ENCODE results near the gene FCRL6. TPM values are rescaled to one million over a fixed set of nuclear protein-coding genes. Genes with fewer than 3 reads are reported as not detected.

Gene FCRL6, protein sequence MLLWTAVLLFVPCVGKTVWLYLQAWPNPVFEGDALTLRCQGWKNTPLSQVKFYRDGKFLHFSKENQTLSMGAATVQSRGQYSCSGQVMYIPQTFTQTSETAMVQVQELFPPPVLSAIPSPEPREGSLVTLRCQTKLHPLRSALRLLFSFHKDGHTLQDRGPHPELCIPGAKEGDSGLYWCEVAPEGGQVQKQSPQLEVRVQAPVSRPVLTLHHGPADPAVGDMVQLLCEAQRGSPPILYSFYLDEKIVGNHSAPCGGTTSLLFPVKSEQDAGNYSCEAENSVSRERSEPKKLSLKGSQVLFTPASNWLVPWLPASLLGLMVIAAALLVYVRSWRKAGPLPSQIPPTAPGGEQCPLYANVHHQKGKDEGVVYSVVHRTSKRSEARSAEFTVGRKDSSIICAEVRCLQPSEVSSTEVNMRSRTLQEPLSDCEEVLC
- 1 to 10 TPM in 1 of 3 donors, under 1 TPM in 2; 0.08 to 1.1 (median 0.19) TPM for polyA plus RNA-seq

DNA sequence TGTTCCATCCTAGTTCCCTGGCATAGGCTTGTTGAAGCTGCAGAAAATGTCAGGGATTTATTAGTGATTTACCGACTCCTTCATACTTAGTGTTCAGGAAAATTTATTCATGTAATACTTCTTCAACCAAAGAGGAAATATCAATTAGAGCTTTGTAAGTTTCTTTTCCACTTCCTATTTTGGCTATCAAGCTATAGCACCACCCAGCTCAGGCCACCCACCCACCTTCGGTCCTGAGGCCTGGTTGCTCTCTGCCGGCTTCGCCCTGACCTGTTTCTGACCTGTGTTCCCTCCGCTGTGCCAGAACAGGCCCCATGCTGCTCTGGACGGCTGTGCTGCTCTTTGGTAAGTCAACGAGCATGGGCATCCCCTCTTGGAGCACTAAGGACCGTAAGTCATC lies at the start of gene FCRL6:
Gene FCRL6, plus strand, starts transcription at position 250 of the 400 bp plus-strand sequence. Its CDS starts 65 bp downstream, at position 315.
- H3K27ac ChIP-seq (ENCODE audit: low read depth, low read length), result no peak within 1 kb of the TSS
- 78 to 86% (median 86%) methylated on average over 8 of the region's 8 CpGs for WGBS, 3 donors

DNA sequence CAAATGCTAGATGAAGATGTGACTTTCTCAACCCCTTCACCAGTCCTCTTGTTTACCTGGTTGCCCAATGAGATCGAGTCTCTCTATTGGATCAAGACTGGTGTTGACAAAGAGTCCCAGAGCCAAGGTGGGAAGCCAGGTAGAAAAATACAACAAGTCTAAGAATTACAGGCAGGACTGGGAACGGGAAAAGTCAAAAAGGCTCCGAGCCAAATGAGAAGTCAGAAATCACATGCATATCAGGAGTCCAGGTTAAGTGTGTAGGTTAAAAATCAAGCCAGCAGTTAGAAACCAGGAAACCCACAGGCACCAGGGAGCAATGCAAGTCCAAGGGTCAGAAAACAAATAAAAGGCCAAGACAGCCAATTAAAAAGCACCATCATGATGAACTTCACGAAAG lies 48.8 kb upstream of the FCRL6 start:
- H3K27ac ChIP-seq (ENCODE audit: low read depth, low read length), result no peak overlapping the region
- WGBS, 3 donors, result 37 to 75% (median 70%) methylated on average over 4 of the region's 4 CpGs

DNA sequence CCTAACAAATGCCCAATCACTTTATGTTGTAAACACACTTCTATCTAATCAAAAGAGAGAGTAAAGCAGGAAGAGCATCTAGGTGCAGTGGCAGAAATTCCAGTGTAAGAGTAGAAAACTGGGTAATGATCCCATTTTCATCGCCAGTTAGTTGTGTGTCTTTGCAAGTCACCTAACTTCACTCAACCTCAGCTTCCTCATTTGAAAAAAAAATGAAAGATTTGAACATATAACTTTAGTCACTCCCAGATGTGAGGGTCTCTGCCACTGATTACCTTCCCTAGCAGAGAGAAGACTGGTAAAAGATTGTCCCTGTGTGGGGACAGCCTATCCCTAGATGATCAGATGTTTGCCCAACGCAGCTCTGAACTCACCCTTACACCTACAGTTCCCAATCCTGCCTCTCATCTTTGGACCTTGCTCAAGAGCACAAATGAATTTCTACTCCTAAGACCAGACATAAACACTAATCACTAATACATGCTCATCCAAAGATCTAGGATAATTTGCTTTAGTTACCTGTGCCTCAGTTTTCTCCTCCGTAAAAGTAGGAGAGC lies 46.6 kb upstream of the FCRL6 start:
- WGBS, 3 donors, result 80 to 83% (median 82%) methylated on average over 3 of the region's 3 CpGs

DNA sequence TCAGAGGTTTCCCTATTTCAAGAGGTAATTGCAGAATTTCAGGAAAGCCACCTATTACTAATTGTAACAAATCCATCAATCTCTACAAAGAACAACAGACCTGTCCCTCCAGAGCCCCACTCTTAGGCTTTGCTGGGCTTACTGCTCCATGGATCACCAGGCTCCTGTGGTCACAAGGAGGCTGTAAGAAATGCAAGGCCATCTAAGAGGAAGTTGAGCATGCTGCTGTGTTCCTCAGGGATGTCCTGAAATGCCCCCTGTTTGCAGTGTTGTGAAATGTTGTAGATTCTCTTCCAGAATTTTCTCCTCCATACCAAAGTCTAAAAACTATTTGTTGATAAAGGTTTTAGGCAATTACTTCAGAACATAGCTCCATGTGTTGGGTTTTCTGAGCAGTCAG lies 45.8 kb upstream of the FCRL6 start:
- H3K27ac ChIP-seq (ENCODE audit: low read depth, low read length), result no peak overlapping the region

More for the DNA sequence above, 46.6 kb upstream of the FCRL6 start:
- no peak overlapping the region for H3K27ac ChIP-seq (ENCODE audit: low read depth, low read length)

DNA sequence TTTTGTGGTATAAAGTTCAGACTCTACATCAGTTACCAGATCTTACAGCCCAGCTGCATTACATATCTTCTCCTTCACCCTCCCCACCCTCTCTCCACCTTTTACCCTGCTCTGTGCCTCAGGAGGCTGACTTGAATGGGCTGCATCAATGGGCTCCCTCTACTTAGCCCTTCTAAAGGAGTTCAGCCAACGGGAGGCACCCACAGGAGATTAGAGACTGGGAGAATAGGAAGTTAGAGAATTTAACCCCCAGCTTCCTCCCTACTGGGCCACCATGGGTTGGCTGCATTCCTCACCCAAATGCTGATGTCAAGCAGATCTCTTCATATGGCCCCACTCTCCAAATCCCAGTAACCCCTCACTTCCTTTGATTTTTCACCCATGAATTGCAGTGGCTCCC lies 38.5 kb upstream of the FCRL6 start:
- WGBS, 3 donors, result 6 to 35% (median 11%) methylated on average over 1 of the region's 1 CpG
- no peak overlapping the region for H3K27ac ChIP-seq (ENCODE audit: low read depth, low read length)

DNA sequence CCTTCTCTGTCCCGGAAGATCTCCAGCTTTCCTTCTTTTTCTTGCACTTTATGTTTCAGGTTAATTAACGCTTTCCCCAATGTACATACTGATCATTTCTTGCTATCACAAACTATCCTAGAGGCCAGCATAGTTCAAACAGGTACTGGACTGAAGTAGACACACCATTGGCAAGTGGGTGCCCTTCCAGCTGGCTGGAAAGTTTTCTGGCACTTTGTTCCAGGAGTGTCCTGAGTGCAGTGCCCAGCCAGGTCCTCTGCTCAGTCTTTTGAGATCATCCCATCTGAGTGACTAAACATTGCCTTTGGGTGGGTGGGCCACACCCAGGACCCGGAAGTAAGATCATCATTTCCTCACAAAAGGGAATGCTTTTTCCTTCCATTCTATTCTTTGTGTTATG lies 36.4 kb upstream of the FCRL6 start:
- 78 to 88% (median 86%) methylated on average over 3 of the region's 3 CpGs for WGBS, 3 donors
- no peak overlapping the region for H3K27ac ChIP-seq (ENCODE audit: low read depth, low read length)

DNA sequence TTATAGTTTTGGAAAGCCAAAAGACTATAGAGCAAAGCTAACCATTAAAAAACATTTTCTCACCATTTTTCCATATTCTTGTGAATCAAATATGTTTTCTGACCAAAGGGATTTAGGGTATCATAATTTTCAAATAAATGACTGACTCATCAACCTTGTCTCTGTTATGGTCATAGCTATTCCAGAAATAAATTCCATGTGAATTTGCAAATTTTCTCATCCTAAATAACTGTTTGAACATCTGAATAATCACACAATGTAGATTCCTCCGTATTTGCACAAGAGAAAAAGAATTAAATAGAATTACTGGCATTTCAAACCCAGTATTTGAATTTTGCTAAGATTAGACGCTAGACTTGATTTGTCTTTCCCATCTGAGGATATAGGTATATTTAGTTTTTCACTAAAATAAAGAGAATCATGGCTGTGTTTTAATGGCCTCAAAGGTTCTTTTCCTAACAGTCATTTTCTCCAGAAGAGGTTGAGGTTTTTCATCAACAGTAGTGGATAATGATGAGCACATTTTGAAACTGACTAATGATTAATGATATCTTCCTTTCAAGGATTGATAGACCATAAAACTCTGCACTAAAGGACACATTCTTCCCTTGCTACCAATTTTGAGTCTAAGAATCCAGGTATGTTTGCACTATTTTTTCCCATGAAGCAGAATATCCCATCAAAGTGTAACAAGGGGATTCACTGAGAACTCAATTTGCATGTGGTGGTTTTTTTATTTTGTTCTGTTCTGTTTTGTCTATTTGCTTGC lies 30.8 kb upstream of the FCRL6 start:
- no peak overlapping the region for H3K27ac ChIP-seq (ENCODE audit: low read depth, low read length)
- WGBS, 3 donors, result 89 to 95% (median 92%) methylated on average over 2 of the region's 2 CpGs

DNA sequence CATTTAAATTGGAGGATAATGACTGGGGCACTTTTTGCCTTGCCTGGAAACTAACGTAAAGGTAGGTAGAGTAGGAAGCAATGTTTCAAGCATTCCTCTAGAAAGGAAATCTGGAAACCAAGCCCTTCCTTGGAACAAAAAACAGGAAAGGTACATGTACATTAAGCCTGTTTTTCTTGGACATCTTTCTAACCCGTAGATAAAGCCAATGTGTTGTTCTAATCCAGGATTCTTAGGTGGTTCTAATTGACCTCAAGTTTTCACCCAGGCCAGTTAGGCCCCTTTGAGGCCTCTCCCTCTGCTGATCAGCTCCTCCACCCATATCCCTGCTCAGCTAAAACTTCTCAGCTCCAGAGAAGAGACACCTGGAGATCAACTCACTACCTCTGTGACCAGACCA lies 27.7 kb upstream of the FCRL6 start:
- 57 to 79% (median 71%) methylated on average over 2 of the region's 2 CpGs for WGBS, 3 donors
- H3K27ac ChIP-seq (ENCODE audit: low read depth, low read length), result no peak overlapping the region

DNA sequence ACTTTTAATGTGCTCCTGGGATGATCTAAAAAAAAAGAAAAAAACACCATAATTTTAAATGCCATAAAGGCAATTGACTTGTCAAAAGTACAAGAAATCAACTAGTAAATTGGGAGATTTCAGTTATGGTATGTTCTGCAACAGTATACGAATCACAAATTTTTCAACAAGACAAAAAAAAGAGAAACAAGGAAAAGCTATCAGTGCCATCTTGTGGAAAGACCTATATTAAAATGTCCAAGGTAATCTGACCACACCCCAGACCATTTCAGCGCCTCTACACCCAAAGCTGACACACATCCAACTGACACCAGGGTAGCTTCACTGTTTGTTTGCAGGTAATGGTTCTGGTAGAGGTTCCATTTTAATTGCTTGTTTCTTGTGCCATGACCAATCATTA lies 26.4 kb upstream of the FCRL6 start:
- WGBS, 3 donors, result 76 to 85% (median 78%) methylated on average over 2 of the region's 2 CpGs
- no peak overlapping the region for H3K27ac ChIP-seq (ENCODE audit: low read depth, low read length)

DNA sequence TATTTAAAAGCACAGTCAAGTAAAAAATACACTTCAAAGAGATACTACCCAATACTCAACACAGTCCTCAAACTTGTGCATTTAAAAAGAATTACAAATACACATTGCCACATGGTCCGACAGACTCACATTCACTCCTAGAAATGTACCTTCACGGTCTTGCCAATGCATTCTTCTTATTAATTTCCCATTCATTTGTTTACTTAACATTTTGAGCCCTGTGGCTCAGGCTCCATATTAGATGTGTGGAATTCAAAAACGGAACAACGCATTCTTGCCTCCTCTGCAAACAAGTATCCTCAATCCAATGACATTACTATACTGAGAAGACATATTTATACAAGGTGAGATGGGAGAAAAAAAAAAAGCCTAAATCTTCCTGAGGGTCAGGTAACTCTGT lies 23.9 kb upstream of the FCRL6 start:
- no peak overlapping the region for H3K27ac ChIP-seq (ENCODE audit: low read depth, low read length)
- WGBS, 3 donors, result 77 to 94% (median 93%) methylated on average over 4 of the region's 4 CpGs

DNA sequence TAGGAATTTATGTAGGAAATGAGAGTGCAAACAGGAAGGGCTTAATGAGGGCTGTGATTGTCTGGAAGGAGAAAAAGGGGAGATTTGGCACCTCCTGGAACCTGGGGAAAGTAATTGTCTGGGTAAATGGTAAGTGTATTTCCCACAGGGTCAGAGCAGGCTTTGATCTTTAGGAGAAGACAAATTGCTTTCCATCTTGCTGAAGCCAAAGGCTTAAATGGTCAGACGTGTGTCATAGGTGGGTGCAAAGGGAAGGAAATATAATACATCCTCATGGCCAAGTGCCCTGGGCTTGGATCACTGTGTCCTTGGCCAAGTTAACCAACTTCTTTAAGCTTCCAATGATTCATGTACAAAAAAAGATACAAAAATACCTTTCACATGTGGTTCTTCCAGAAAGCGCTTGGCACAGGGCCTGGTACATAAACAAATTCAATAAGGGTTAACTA lies 22.7 kb upstream of the FCRL6 start:
- WGBS, 3 donors, result 60 to 81% (median 63%) methylated on average over 2 of the region's 2 CpGs
- H3K27ac ChIP-seq (ENCODE audit: low read depth, low read length), result no peak overlapping the region

DNA sequence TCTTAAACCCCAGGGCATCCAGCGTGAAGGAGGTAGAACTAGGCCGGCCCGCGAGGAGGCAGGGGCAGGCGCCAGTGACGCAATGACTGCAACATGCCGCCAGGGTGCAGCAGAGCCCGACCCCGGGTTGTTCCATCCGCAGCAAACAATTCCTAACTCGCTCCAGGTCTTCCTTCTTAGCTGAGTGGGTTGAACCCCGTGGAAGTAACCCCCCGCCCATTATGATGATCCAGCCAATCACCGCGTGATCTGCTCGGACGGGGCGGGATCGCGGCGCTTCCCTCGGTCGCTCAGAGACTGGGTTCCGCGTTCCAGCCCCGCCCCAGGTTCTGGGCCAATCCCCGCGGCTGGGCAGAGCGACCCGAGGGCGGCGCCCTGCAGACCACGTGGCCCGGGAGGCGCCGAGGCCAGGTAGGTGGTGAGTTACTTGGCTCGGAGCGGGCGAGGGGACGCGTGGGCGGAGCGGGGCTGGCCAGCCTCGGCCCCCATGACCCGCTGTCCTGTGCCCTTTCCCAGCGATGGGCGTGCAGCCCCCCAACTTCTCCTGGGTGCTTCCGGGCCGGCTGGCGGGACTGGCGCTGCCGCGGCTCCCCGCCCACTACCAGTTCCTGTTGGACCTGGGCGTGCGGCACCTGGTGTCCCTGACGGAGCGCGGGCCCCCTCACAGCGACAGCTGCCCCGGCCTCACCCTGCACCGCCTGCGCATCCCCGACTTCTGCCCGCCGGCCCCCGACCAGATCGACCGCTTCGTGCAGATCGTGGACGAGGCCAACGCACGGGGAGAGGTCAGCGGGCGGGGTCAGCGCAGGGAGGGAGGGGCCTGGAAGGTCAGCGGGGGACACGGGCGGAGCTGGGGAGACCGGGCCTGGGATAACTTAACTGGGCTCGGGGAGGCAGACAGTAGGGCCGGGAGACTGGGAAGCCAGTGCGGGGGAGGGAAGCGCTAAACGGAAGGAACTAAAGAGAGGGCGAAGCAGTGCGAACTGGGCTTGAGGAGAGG lies 21.3 kb upstream of the FCRL6 start, which contains the start of gene DUSP23:
Gene DUSP23, plus strand, starts transcription at position 380 of the 1,000 bp plus-strand sequence. Its CDS starts 139 bp downstream, at position 519.
- H3K27ac ChIP-seq (ENCODE audit: low read depth, low read length), result no peak within 1 kb of the TSS
- WGBS, 3 donors, result 0 to 1% (median 1%) methylated on average over 84 to 88 of the region's 88 CpGs

DNA sequence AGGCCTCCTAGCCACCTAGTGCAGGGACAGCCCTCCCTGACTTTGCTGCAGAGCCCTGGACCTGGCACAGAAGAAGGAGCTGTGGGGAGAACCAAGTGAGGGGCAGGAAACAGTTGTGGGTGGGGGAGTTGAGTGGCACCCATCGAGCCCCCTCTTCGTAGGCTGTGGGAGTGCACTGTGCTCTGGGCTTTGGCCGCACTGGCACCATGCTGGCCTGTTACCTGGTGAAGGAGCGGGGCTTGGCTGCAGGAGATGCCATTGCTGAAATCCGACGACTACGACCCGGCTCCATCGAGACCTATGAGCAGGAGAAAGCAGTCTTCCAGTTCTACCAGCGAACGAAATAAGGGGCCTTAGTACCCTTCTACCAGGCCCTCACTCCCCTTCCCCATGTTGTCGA lies 20.2 kb upstream of the FCRL6 start:
- 92 to 97% (median 95%) methylated on average over 12 of the region's 12 CpGs for WGBS, 3 donors
- H3K27ac ChIP-seq (ENCODE audit: low read depth, low read length), result no peak overlapping the region

DNA sequence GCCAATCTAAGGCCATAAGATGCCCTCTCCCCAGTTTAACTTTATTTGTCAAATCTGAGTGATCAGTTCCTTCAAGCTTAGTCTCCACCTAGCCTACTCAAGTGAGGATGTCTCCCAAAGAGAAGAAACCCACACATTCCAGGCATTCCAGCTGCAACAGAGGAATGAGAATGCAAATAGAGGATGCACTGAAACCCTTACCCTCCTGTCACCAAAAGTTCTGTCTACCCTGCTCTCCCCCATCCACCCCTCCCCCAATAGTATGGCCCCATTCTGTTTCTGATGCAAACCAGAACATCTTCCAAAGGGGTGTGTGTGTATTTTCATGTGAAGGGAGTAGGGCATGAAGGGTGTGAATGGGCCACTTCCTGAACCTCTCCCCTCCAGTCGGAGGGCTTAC lies 18.4 kb upstream of the FCRL6 start:
- no peak overlapping the region for H3K27ac ChIP-seq (ENCODE audit: low read depth, low read length)
- WGBS, 3 donors, result 58 to 83% (median 65%) methylated on average over 1 of the region's 1 CpG

DNA sequence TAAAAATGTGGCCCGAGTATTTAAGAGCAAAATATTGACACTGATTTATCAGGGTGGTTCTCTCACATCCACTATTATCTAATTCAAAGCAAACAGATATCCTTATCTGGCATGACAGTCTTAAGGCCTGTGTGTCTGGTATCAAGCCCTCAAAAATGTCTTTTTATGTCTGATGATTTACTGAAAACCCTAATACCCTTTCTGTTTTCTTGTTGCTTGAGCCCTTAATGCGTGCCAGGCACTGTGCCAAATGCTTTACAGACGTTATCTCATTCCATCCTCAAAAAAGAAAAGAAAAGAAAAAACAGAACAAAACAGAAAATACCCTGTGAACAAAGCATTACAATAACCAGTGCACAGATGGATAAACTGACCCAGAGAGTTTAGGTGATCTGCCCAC lies 15.7 kb upstream of the FCRL6 start:
- no peak overlapping the region for H3K27ac ChIP-seq (ENCODE audit: low read depth, low read length)
- WGBS, 3 donors, result 40 to 49% (median 43%) methylated on average over 3 of the region's 3 CpGs

DNA sequence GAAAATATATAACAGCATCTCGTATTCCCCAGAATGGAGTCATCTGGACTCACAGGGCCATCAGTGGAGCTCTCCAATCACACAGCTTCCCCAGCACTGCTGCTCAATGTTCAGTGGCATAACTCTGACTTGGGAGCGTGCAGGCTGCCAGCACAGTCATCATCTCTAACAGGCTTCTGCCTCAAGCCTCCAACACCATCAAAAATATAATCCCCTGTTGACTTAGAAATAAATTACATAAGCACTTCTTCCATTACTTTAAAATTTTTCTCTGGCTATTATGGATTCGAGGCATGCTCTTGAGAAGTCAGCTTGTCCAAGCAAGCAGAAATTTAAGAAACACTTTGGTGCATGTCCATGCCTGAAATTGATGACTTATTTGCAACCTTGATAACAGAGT lies 15.2 kb upstream of the FCRL6 start:
- no peak overlapping the region for H3K27ac ChIP-seq (ENCODE audit: low read depth, low read length)
- 52 to 67% (median 66%) methylated on average over 3 of the region's 3 CpGs for WGBS, 3 donors

DNA sequence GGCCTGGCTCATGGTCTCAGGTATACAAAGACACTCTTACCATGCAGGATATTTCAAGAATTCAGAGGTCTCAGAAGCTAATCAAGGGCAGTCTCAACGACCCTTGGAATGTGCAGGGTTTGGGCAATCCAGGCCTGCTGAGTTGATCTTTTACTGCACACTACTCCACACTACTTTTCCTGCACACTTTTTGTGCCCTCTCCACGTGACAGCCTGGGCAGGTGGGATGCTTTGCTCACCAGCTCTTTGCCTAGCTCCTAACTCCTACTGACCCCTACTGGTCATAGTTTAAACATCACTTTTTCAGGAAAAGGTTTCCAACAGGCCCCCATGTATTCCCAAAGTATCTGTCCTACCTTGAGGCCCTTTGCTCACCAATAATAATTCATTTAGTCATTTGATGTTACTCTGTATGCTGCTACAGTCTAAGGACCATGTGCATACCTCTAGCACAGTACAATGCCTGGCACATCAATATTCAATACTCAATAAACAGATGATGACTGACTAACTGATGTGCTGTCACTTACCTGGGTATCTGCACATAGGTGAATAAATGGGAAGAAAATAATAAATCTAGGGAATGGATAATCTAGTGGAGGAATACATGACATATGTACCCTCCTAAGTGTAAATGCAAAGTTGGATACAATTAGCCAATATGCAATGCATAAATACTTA lies 11.8 kb upstream of the FCRL6 start:
- 6 to 20% (median 18%) methylated on average over 2 of the region's 2 CpGs for WGBS, 3 donors

More for the DNA sequence above, 11.8 kb upstream of the FCRL6 start:
- H3K27ac ChIP-seq (ENCODE audit: low read depth, low read length), result no peak overlapping the region

Data from adipose tissue (tissue), 3 donors.